ENCODE results near the gene HDGF. TPM values are rescaled to one million over a fixed set of nuclear protein-coding genes. Genes with fewer than 3 reads are reported as not detected.

HDGF gene
- total and polyA plus RNA-seq, 4 donors: 41.7 to 148 (median 119) TPM

DNA sequence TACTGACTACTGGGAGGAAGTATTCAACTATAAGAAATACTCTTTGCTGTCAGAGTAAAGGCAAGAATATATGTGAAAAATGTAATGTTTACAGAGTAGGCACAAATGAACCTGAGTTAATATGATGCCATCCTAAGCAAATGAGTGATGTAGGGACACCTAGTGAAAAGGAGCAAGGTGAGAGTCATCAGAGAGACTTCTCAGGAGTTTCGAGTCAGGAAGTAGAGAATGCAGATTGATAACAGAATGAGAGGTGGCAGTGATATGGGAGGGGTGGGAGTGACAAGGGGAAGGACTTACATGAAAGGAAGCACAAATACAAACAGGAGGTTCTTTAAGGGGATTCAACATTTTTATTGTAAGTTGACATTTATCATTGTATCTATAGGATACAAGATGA lies 26.1 kb upstream of the HDGF start:
- H3K9ac ChIP-seq (ENCODE audit: low read depth in 1 of 2, low read length in 2 of 2): no peak overlapping the region
- H3K36me3 ChIP-seq (ENCODE audit: control insufficient read depth in 4 of 4, insufficient read depth in 3 of 4, low read depth in 1 of 4, low read length in 3 of 4): peaks cover 0 to 5% (median 2%) of the 10 kb centered on the region in 4 donors
- no peaks in the 10 kb centered on the region for H3K27me3 ChIP-seq (ENCODE audit: control insufficient read depth in 4 of 4, insufficient read depth in 4 of 4, low read length in 3 of 4)
- 72% methylated on average over 1 of the region's 1 CpG for WGBS
- H3K4me1 ChIP-seq (ENCODE audit: control insufficient read depth in 4 of 4, insufficient read depth in 4 of 4, low read length in 3 of 4): peaks cover 0 to 2% (median under 1%) of the 10 kb centered on the region in 4 donors
- DNase-seq (ENCODE audit: low spot score): no peak
- no peaks in the 10 kb centered on the region for H3K9me3 ChIP-seq (ENCODE audit: control insufficient read depth in 4 of 4, low read length in 3 of 4)
- no peak overlapping the region for H3K27ac ChIP-seq (ENCODE audit: low read depth in 1 of 2, low read length in 2 of 2)
- no peak overlapping the region for H3K4me3 ChIP-seq (ENCODE audit: low read depth in 1 of 3, low read length in 3 of 3)
- TF ChIP-seq FOXA2 (IDR thresholded peaks at IDR 0.05): no peak
- no peak for TF ChIP-seq NR2F2 (IDR thresholded peaks at IDR 0.05)
- TF ChIP-seq, protein P1, sequence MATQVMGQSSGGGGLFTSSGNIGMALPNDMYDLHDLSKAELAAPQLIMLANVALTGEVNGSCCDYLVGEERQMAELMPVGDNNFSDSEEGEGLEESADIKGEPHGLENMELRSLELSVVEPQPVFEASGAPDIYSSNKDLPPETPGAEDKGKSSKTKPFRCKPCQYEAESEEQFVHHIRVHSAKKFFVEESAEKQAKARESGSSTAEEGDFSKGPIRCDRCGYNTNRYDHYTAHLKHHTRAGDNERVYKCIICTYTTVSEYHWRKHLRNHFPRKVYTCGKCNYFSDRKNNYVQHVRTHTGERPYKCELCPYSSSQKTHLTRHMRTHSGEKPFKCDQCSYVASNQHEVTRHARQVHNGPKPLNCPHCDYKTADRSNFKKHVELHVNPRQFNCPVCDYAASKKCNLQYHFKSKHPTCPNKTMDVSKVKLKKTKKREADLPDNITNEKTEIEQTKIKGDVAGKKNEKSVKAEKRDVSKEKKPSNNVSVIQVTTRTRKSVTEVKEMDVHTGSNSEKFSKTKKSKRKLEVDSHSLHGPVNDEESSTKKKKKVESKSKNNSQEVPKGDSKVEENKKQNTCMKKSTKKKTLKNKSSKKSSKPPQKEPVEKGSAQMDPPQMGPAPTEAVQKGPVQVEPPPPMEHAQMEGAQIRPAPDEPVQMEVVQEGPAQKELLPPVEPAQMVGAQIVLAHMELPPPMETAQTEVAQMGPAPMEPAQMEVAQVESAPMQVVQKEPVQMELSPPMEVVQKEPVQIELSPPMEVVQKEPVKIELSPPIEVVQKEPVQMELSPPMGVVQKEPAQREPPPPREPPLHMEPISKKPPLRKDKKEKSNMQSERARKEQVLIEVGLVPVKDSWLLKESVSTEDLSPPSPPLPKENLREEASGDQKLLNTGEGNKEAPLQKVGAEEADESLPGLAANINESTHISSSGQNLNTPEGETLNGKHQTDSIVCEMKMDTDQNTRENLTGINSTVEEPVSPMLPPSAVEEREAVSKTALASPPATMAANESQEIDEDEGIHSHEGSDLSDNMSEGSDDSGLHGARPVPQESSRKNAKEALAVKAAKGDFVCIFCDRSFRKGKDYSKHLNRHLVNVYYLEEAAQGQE (IDR thresholded peaks at IDR 0.05): no peak
- no peak for TF ChIP-seq HNF4G (IDR thresholded peaks at IDR 0.05)
- TF ChIP-seq, protein P2, sequence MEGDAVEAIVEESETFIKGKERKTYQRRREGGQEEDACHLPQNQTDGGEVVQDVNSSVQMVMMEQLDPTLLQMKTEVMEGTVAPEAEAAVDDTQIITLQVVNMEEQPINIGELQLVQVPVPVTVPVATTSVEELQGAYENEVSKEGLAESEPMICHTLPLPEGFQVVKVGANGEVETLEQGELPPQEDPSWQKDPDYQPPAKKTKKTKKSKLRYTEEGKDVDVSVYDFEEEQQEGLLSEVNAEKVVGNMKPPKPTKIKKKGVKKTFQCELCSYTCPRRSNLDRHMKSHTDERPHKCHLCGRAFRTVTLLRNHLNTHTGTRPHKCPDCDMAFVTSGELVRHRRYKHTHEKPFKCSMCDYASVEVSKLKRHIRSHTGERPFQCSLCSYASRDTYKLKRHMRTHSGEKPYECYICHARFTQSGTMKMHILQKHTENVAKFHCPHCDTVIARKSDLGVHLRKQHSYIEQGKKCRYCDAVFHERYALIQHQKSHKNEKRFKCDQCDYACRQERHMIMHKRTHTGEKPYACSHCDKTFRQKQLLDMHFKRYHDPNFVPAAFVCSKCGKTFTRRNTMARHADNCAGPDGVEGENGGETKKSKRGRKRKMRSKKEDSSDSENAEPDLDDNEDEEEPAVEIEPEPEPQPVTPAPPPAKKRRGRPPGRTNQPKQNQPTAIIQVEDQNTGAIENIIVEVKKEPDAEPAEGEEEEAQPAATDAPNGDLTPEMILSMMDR (IDR thresholded peaks at IDR 0.05; ENCODE audit: low read depth, low read length, missing input control): no peak
- TF ChIP-seq HNF4A (conservative IDR thresholded peaks at IDR 0.05): no peak
- TF ChIP-seq GABPA (IDR thresholded peaks at IDR 0.05 in 1 of 2, conservative IDR thresholded peaks at IDR 0.05 in 1 of 2): no peak

DNA sequence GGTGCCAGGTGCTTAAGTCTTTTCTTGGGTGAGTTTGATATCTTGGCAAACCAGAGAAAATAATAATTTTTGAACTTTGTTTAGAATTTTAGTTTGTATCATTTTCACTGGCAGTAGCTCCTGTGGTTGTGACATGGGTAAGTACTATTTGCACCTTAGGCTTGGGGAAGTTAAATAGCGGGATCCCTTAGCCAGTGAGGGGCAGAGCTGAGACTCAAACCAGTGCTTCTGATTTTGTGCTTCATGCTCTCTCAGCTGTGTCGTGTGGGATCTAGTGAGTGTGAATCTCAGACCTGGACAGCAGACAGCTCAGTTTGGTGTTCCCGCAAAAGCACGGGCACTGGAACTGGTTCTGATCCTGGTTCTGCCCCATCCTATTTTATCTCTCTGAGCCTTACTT lies 25.5 kb upstream of the HDGF start:
- TF ChIP-seq RXRA (IDR thresholded peaks at IDR 0.05): no peak

DNA sequence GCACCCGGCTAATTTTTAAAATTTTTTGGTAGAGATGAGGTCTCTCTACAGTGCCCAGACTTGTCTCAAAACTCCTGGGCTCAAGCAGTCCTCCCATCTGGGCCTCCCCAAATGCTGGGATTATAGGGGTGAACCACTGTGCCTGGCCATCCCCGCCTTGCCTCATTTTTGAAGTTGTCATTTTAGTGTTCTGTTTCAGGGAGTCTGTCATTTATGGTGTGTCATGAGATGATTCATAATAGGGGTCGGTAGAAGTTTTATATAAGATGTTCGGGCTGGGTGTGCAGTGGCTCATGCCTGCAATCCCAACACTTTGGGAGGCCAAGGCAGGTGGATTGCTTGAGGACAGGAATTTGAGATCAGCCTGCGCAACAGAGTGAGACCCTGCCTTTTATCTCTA lies 24.3 kb upstream of the HDGF start:
- H3K36me3 ChIP-seq (ENCODE audit: control insufficient read depth in 4 of 4, insufficient read depth in 3 of 4, low read depth in 1 of 4, low read length in 3 of 4): peaks cover 0 to 7% (median under 1%) of the 10 kb centered on the region in 4 donors
- H3K27me3 ChIP-seq (ENCODE audit: control insufficient read depth in 4 of 4, insufficient read depth in 4 of 4, low read length in 3 of 4): no peaks in the 10 kb centered on the region
- no peak for DNase-seq (ENCODE audit: low spot score)
- no peak overlapping the region for H3K9ac ChIP-seq (ENCODE audit: low read depth in 1 of 2, low read length in 2 of 2)
- H3K9me3 ChIP-seq (ENCODE audit: control insufficient read depth in 4 of 4, low read length in 3 of 4): no peaks in the 10 kb centered on the region
- H3K27ac ChIP-seq (ENCODE audit: low read depth in 1 of 2, low read length in 2 of 2): no peak overlapping the region
- H3K4me1 ChIP-seq (ENCODE audit: control insufficient read depth in 4 of 4, insufficient read depth in 4 of 4, low read length in 3 of 4): peaks cover 0 to 2% (median 1%) of the 10 kb centered on the region in 4 donors
- no peak overlapping the region for H3K4me3 ChIP-seq (ENCODE audit: low read depth in 1 of 3, low read length in 3 of 3)
- WGBS: 90% methylated on average over 5 of the region's 5 CpGs
- TF ChIP-seq, protein P3, sequence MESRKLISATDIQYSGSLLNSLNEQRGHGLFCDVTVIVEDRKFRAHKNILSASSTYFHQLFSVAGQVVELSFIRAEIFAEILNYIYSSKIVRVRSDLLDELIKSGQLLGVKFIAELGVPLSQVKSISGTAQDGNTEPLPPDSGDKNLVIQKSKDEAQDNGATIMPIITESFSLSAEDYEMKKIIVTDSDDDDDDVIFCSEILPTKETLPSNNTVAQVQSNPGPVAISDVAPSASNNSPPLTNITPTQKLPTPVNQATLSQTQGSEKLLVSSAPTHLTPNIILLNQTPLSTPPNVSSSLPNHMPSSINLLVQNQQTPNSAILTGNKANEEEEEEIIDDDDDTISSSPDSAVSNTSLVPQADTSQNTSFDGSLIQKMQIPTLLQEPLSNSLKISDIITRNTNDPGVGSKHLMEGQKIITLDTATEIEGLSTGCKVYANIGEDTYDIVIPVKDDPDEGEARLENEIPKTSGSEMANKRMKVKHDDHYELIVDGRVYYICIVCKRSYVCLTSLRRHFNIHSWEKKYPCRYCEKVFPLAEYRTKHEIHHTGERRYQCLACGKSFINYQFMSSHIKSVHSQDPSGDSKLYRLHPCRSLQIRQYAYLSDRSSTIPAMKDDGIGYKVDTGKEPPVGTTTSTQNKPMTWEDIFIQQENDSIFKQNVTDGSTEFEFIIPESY (IDR thresholded peaks at IDR 0.05): no peak
- no peak for TF ChIP-seq SP1 (IDR thresholded peaks at IDR 0.05)
- TF ChIP-seq, protein P4, sequence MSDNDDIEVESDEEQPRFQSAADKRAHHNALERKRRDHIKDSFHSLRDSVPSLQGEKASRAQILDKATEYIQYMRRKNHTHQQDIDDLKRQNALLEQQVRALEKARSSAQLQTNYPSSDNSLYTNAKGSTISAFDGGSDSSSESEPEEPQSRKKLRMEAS (IDR thresholded peaks at IDR 0.05): no peak
- TF ChIP-seq, protein P2 (IDR thresholded peaks at IDR 0.05; ENCODE audit: low read depth, low read length, missing input control): no peak
- TF ChIP-seq EGR1 (IDR thresholded peaks at IDR 0.05; ENCODE audit: low read depth in 2 of 2): no peak

More for the DNA sequence above, 25.5 kb upstream of the HDGF start:
- H3K36me3 ChIP-seq (ENCODE audit: control insufficient read depth in 4 of 4, insufficient read depth in 3 of 4, low read depth in 1 of 4, low read length in 3 of 4): peaks cover 0 to 5% (median 2%) of the 10 kb centered on the region in 4 donors
- H3K4me1 ChIP-seq (ENCODE audit: control insufficient read depth in 4 of 4, insufficient read depth in 4 of 4, low read length in 3 of 4): peaks cover 0 to 2% (median under 1%) of the 10 kb centered on the region in 4 donors
- no peaks in the 10 kb centered on the region for H3K27me3 ChIP-seq (ENCODE audit: control insufficient read depth in 4 of 4, insufficient read depth in 4 of 4, low read length in 3 of 4)
- H3K9me3 ChIP-seq (ENCODE audit: control insufficient read depth in 4 of 4, low read length in 3 of 4): no peaks in the 10 kb centered on the region
- H3K27ac ChIP-seq (ENCODE audit: low read depth in 1 of 2, low read length in 2 of 2): no peak overlapping the region
- H3K9ac ChIP-seq (ENCODE audit: low read depth in 1 of 2, low read length in 2 of 2): no peak overlapping the region
- DNase-seq (ENCODE audit: low spot score): no peak
- no peak overlapping the region for H3K4me3 ChIP-seq (ENCODE audit: low read depth in 1 of 3, low read length in 3 of 3)
- WGBS: 80% methylated on average over 4 of the region's 4 CpGs
